Nephron (organoid): ENCODE results near the gene ZC3H12A.

Experiments
- H3K27ac Mint-ChIP-seq, 3 experiments: 2 replicates each; pipeline ENCODE4 v1.8.0; 2020; ENCODE audit warnings: mixed read lengths in 3 of 3, mild to moderate bottlenecking in 2 of 3, moderate library complexity in 1 of 3
- H3K27me3 Mint-ChIP-seq: 2 replicates; pipeline ENCODE4 v1.8.0; 2021; ENCODE audit warnings: low read depth, mild to moderate bottlenecking, moderate library complexity, mixed read lengths
- H3K36me3 Mint-ChIP-seq: 2 replicates; pipeline ENCODE4 v1.8.0; 2020; ENCODE audit warnings: low read depth, mixed read lengths
- H3K4me1 Mint-ChIP-seq: 2 replicates; pipeline ENCODE4 v1.8.0; 2020; ENCODE audit warnings: mixed read lengths
- H3K4me3 Mint-ChIP-seq, 3 experiments: 2 replicates each; pipeline ENCODE4 v1.8.0; 2020; ENCODE audit warnings: mild to moderate bottlenecking in 3 of 3, mixed read lengths in 3 of 3, moderate library complexity in 2 of 3
- H3K9me3 Mint-ChIP-seq: 2 replicates; pipeline ENCODE4 v1.8.0; 2020; ENCODE audit warnings: mixed read lengths
- CTCF ChIP-seq, 3 experiments: fragments of 200-600 bp; sonication (generic); IDR thresholded peaks; one replicate each; pipeline ENCODE4 v1.5.0; 2021; ENCODE audit warnings: antibody characterized with exemption in 3 of 3; ENCODE audit not compliant: unreplicated experiment in 3 of 3

ZC3H12A gene

DNA sequence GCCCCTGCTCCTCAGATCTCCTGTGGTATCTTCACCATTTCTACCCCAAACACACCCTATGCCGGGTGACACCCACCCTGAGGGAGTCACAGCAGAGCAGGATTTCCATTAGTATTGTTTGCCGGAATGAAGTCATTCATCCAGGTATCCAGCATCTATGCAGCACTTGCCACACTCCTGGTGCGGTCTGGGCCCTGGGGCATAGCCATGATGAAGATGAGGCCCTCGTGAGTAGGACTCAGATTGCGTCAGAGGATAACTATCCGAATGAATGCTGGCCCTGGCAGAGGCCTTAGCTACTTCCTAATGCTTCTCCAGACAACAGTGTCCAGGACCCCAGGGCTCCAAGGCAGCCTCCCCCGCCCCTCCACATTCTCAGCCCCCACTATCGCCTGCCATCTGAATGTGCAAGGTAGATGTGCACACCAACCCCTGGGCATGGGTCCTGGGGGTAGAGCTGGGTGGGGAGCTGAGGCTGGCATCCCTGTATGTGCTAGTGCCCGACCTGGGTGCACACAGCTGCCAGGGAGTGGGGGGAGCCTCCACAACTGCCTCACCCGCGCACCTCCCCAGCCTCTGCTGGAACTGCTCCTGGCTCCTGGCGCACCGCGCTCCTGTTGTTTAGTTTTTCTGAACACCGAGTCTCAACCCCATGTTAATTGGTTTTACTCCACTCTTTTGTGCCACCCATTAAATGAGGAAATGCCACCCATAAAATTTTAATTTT, 25.5 kb upstream of the ZC3H12A start:
- H3K27ac Mint-ChIP-seq: no peak overlapping the region
- TF ChIP-seq CTCF (IDR thresholded peaks at IDR 0.05; ENCODE audit: unreplicated experiment in 3 of 3): no peak
- no peaks in the 10 kb centered on the region for H3K36me3 Mint-ChIP-seq
- peaks cover 76% of the 10 kb centered on the region for H3K27me3 Mint-ChIP-seq
- no peaks in the 10 kb centered on the region for H3K4me1 Mint-ChIP-seq
- H3K9me3 Mint-ChIP-seq: no peaks in the 10 kb centered on the region
- no peak overlapping the region for H3K4me3 Mint-ChIP-seq

DNA sequence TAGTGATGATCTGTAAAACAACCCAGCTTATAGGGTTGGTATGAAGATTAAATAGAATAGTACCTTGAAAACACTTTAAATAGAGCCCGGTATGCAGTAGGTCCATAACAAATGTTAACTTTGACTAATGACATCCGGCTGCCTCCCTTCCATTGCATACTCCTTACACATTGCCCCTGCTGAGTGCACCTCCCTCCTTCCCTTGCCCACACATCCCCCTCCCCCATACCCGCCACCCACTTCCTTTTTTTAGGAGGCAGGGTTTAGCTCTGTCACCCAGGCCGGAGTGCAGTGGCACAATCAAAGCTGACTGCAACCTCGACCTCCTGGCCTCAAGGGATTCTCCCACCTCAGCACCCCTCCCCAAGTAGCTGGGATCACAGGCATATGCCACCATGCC, 24.4 kb upstream of the ZC3H12A start:
- H3K27ac Mint-ChIP-seq: no peak overlapping the region
- no peak overlapping the region for H3K4me3 Mint-ChIP-seq
- H3K9me3 Mint-ChIP-seq: no peaks in the 10 kb centered on the region
- TF ChIP-seq CTCF (IDR thresholded peaks at IDR 0.05; ENCODE audit: unreplicated experiment in 3 of 3): no peak
- no peaks in the 10 kb centered on the region for H3K36me3 Mint-ChIP-seq
- no peaks in the 10 kb centered on the region for H3K4me1 Mint-ChIP-seq
- peaks cover 72% of the 10 kb centered on the region for H3K27me3 Mint-ChIP-seq

GRCh38 chr1:37452416-37452815, 22.0 kb upstream of the ZC3H12A start:
- no peak overlapping the region for H3K27ac Mint-ChIP-seq
- no peaks in the 10 kb centered on the region for H3K4me1 Mint-ChIP-seq
- no peak overlapping the region for H3K4me3 Mint-ChIP-seq
- H3K36me3 Mint-ChIP-seq: no peaks in the 10 kb centered on the region
- no peak for TF ChIP-seq CTCF (IDR thresholded peaks at IDR 0.05; ENCODE audit: unreplicated experiment in 3 of 3)
- peaks cover 71% of the 10 kb centered on the region for H3K27me3 Mint-ChIP-seq
- H3K9me3 Mint-ChIP-seq: no peaks in the 10 kb centered on the region

DNA sequence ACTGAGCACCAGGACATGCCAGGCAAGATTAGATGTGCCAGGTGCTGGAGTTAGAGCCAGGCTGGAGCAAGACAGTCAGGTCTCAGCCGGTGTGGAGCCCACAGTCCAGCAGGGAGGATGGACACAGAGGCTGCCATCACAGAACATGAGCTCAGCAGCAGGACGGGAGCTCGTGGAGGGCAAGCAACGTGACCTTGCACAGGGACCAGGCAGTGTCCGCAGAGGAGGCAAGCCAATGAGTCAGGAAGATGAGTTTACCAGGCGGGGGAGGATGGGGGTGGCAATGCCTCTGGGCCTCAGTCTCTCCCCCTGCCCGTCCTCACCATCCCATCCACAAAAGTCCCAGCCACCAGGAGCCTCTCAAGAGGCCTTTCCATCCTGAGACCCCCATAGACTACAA, 20.7 kb upstream of the ZC3H12A start:
- peaks cover 68% of the 10 kb centered on the region for H3K27me3 Mint-ChIP-seq
- H3K36me3 Mint-ChIP-seq: no peaks in the 10 kb centered on the region
- no peak for TF ChIP-seq CTCF (IDR thresholded peaks at IDR 0.05; ENCODE audit: unreplicated experiment in 3 of 3)
- H3K4me3 Mint-ChIP-seq: no peak overlapping the region
- no peaks in the 10 kb centered on the region for H3K9me3 Mint-ChIP-seq
- H3K4me1 Mint-ChIP-seq: no peaks in the 10 kb centered on the region
- H3K27ac Mint-ChIP-seq: no peak overlapping the region

DNA sequence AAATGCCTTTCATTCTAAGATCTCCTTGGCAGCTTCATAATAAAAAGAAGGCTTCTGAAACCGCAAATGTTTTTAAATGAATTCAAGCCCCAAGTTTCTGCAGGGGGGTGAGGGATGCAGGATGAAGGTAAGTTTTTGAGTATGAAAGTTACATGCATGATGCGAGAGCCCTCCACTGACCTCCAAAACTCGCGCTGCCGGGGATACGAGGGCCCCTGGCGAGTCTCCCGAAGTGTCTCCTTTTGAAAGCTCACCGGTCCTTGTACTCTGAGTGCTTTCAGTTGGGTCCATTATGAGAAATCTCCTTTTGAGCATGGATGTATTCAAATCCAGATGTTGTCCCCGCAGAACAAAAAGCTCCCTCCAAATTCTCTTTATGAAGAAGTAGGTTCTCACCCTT, 18.9 kb upstream of the ZC3H12A start:
- Mint-ChIP-seq H3K4me3 (no peak overlapping the region), H3K4me1 (no peaks in the 10 kb centered on the region), H3K9me3 (no peaks in the 10 kb centered on the region), H3K27me3 (peaks cover 55% of the 10 kb centered on the region), H3K36me3 (no peaks in the 10 kb centered on the region), H3K27ac (no peak overlapping the region)
- TF ChIP-seq CTCF (IDR thresholded peaks at IDR 0.05; ENCODE audit: unreplicated experiment in 3 of 3): no peak

DNA sequence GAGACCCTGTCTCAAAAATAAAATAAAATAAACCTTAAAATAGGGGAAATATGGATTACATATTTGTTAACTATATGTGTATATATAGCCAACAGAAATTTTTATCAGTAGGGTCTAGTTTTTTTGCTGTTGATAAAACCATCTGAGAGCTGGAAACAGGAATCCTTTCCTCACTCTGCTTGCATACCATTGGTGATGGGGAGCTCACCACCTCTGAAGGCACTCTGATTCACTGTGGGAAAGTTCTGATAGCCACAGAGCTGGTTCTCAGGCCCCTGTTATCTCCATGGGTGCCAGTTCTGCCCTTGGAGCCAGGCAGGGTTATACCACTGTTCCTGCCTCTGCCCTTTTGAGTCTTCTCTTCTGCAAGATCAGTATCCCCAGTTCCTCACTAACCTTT, 17.8 kb upstream of the ZC3H12A start:
- Mint-ChIP-seq H3K27me3 (peaks cover 49% of the 10 kb centered on the region), H3K27ac (no peak overlapping the region), H3K4me1 (no peaks in the 10 kb centered on the region), H3K9me3 (no peaks in the 10 kb centered on the region), H3K36me3 (no peaks in the 10 kb centered on the region), H3K4me3 (no peak overlapping the region)
- no peak for TF ChIP-seq CTCF (IDR thresholded peaks at IDR 0.05; ENCODE audit: unreplicated experiment in 3 of 3)
